SK-N-SH (cell line): ENCODE results near the gene PDE4D. TPM values are rescaled to one million over a fixed set of nuclear protein-coding genes. Genes with fewer than 3 reads are reported as not detected.
A peak's percentile ranks its signal among the peaks of the same experiment; 100 is the strongest.

Source experiments
- CTCF ChIA-PET: fragments of 300-600, 350-600 bp; formaldehyde crosslinking; extraction: SDS; loops from one replicate; lab custom pipeline; 2021; lab: Yijun Ruan, JAX
- POLR2A ChIA-PET: fragments of 350-600 bp; sonication (Branson Sonifier 250); formaldehyde crosslinking; extraction: SDS; loops from one replicate; lab custom pipeline; 2020; ENCODE audit warnings: antibody characterized with exemption, inconsistent platforms; lab: Yijun Ruan, JAX
- DNase-seq: peaks from one replicate; pipeline ENCODE4 v3.0.0; 2012
- H2AFZ ChIP-seq: fragments of 200-600 bp; sonication (generic); 2 replicates; pipeline ENCODE4 v1.8.1; 2016; ENCODE audit warnings: antibody characterized with exemption, mild to moderate bottlenecking, low read depth
- H3F3A ChIP-seq: fragments of 200-600 bp; sonication (generic); replicated peaks from 2 replicates; pipeline ENCODE3; 2016; ENCODE audit warnings: antibody characterized with exemption, mild to moderate bottlenecking; ENCODE audit not compliant: insufficient read depth
- H3K27ac ChIP-seq, 2 experiments: fragments of 200-500 bp in 1 of 2; fragments of 200-600 bp in 1 of 2; sonication (Bioruptor generic) in 1 of 2; sonication (generic), shearing (Covaris generic) in 1 of 2; 2 replicates each; pipeline versions ENCODE4 v1.5.1 to v1.6.1; 2014 to 2016; ENCODE audit warnings: low read depth in 2 of 2, inconsistent platforms in 1 of 2, low read length in 1 of 2, mild to moderate bottlenecking in 1 of 2, mixed read lengths in 1 of 2
- H3K27me3 ChIP-seq: fragments of 200-600 bp; sonication (generic), shearing (Covaris generic); 2 replicates; pipeline ENCODE4 v1.6.1; 2016; ENCODE audit warnings: mixed run types; ENCODE audit not compliant: insufficient read depth
- H3K36me3 ChIP-seq, 2 experiments: fragments of 200-500 bp in 1 of 2; fragments of 200-600 bp in 1 of 2; sonication (Bioruptor generic) in 1 of 2; sonication (generic) in 1 of 2; replicated peaks in 1 of 2; 2 replicates each; pipeline versions ENCODE3 to v1.5.1; 2014 to 2016; ENCODE audit warnings: low read length in 1 of 2, mild to moderate bottlenecking in 1 of 2; ENCODE audit not compliant: insufficient read depth in 2 of 2, control insufficient read depth in 1 of 2
- H3K4me1 ChIP-seq, 2 experiments: fragments of 200-500 bp in 1 of 2; fragments of 200-600 bp in 1 of 2; sonication (Bioruptor generic) in 1 of 2; sonication (generic), shearing (Covaris generic) in 1 of 2; 2 replicates each; pipeline versions ENCODE4 v1.5.1 to v1.6.1; 2014 to 2016; ENCODE audit warnings: low read depth in 1 of 2, low read length in 1 of 2, mixed run types in 1 of 2; ENCODE audit not compliant: insufficient read depth in 2 of 2, control insufficient read depth in 1 of 2
- H3K4me2 ChIP-seq: fragments of 200-600 bp; sonication (generic), shearing (Covaris generic); 2 replicates; pipeline ENCODE4 v1.6.1; 2017; ENCODE audit warnings: mixed run types
- H3K4me3 ChIP-seq, 2 experiments: fragments of 200-500 bp in 1 of 2; fragments of 200-600 bp in 1 of 2; sonication (Bioruptor generic) in 1 of 2; sonication (generic), shearing (Covaris generic) in 1 of 2; 2 replicates each; pipeline versions ENCODE4 v1.5.1 to v1.8.1; 2014 to 2016; ENCODE audit warnings: low read depth in 2 of 2, inconsistent platforms in 1 of 2, low read length in 1 of 2, mild to moderate bottlenecking in 1 of 2, mixed read lengths in 1 of 2, moderate library complexity in 1 of 2
- H3K79me2 ChIP-seq: fragments of 200-600 bp; sonication (generic); 2 replicates; pipeline ENCODE4 v1.8.1; 2017; ENCODE audit warnings: mild to moderate bottlenecking; ENCODE audit not compliant: insufficient read depth
- H3K9ac ChIP-seq: fragments of 200-600 bp; sonication (generic); 2 replicates; pipeline ENCODE4 v1.6.1; 2017; ENCODE audit warnings: mixed run types
- H3K9me2 ChIP-seq: fragments of 200-600 bp; sonication (generic); 2 replicates; pipeline ENCODE4 v1.6.1; 2017; ENCODE audit warnings: mixed run types
- H3K9me3 ChIP-seq: fragments of 200-600 bp; sonication (generic); 2 replicates; pipeline ENCODE4 v1.6.1; 2017; ENCODE audit warnings: mixed run types, mild to moderate bottlenecking, moderate library complexity
- H4K20me1 ChIP-seq: fragments of 200-600 bp; sonication (generic); 2 replicates; pipeline ENCODE4 v1.6.1; 2017; ENCODE audit warnings: mild to moderate bottlenecking, mixed run types; ENCODE audit not compliant: insufficient read depth
- CHD2 ChIP-seq: fragments of 150-350 bp; IDR thresholded peaks from 2 replicates; pipeline ENCODE4 v1.6.1; 2018; ENCODE audit warnings: low read length; ENCODE audit not compliant: partially characterized antibody
- CTCF ChIP-seq: fragments of 200-600 bp; sonication (generic); IDR thresholded peaks from 2 replicates; pipeline ENCODE4 v1.6.1; 2017; ENCODE audit warnings: antibody characterized with exemption, mild to moderate bottlenecking, moderate library complexity
- EP300 ChIP-seq, 2 experiments: IDR thresholded peaks; 2 replicates each; pipeline versions ENCODE4 v1.4.0 to v1.6.1; 2012; ENCODE audit warnings: borderline replicate concordance in 1 of 2, low read depth in 1 of 2, low read length in 1 of 2
- FOSL2 ChIP-seq: IDR thresholded peaks from 2 replicates; pipeline ENCODE4 v1.4.0; 2012; ENCODE audit warnings: low read depth, mild to moderate bottlenecking, moderate library complexity, borderline replicate concordance
- FOXJ3 ChIP-seq: sonication (generic); formaldehyde crosslinking; IDR thresholded peaks from 2 replicates; pipeline ENCODE4 v1.5.1; 2020; ENCODE audit warnings: mild to moderate bottlenecking, missing genetic modification reagents
- FOXM1 ChIP-seq: IDR thresholded peaks from 2 replicates; pipeline ENCODE4 v1.4.0; 2012; ENCODE audit warnings: low read depth, mild to moderate bottlenecking
- GATA2 ChIP-seq: sonication (generic); formaldehyde crosslinking; IDR thresholded peaks from 2 replicates; pipeline ENCODE4 v1.5.0; 2020; ENCODE audit warnings: mild to moderate bottlenecking, missing genetic modification reagents
- JUND ChIP-seq: IDR thresholded peaks from 2 replicates; pipeline ENCODE4 v1.4.0; 2012
- MXI1 ChIP-seq: IDR thresholded peaks from 2 replicates; pipeline ENCODE4 v1.6.1; 2012; ENCODE audit warnings: mild to moderate bottlenecking, low read depth, low read length, improper control_type of control experiment
- NFIC ChIP-seq: IDR thresholded peaks from 2 replicates; pipeline ENCODE4 v1.4.0; 2012; ENCODE audit warnings: borderline replicate concordance
- PBX3 ChIP-seq: IDR thresholded peaks from 2 replicates; pipeline ENCODE4; 2012
- POLR2AphosphoS5 ChIP-seq: IDR thresholded peaks from 2 replicates; pipeline ENCODE4 v1.6.1; 2012; ENCODE audit warnings: low read depth, low read length
- RAD21 ChIP-seq: IDR thresholded peaks from 2 replicates; pipeline ENCODE4 v1.6.1; 2012; ENCODE audit warnings: mild to moderate bottlenecking, low read length
- RCOR1 ChIP-seq: fragments of 150-350 bp; IDR thresholded peaks from 2 replicates; pipeline ENCODE4 v1.6.1; 2017; ENCODE audit warnings: antibody characterized with exemption, low read length
- RXRA ChIP-seq: IDR thresholded peaks from 2 replicates; pipeline ENCODE4 v1.4.0; 2012; ENCODE audit warnings: low read depth, mild to moderate bottlenecking, borderline replicate concordance
- SMC3 ChIP-seq: IDR thresholded peaks from 2 replicates; pipeline ENCODE4 v1.6.1; 2012; ENCODE audit warnings: low read depth, low read length, improper control_type of control experiment
- TAF1 ChIP-seq: IDR thresholded peaks from 2 replicates; pipeline ENCODE4 v1.6.1; 2012; ENCODE audit warnings: low read depth, mild to moderate bottlenecking, low read length, moderate library complexity, borderline replicate concordance
- TCF12 ChIP-seq: IDR thresholded peaks from 2 replicates; pipeline ENCODE4 v1.4.0; 2012
- TEAD4 ChIP-seq: IDR thresholded peaks from 2 replicates; pipeline ENCODE4 v1.4.0; 2012; ENCODE audit warnings: mild to moderate bottlenecking, borderline replicate concordance; ENCODE audit not compliant: insufficient read depth
- USF1 ChIP-seq: IDR thresholded peaks from 2 replicates; pipeline ENCODE4 v1.4.0; 2012; ENCODE audit warnings: low read depth, borderline replicate concordance
- USF2 ChIP-seq: fragments of 150-350 bp; IDR thresholded peaks from 2 replicates; pipeline ENCODE4 v1.6.1; 2017; ENCODE audit warnings: antibody characterized with exemption, low read length, low read depth, borderline replicate concordance
- WGBS: methylation state at CpG from one replicate; pipeline ENCODE4 v1.1.6; 2017; ENCODE audit warnings: low lambda C conversion rate; 5-methylcytosine and 5-hydroxymethylcytosine counted together
- polyA plus RNA-seq, 3 experiments: library from polyadenylated mRNA; depleted of rRNA; stranded (reverse); fragments of >200 nt; gene quantifications; 2 replicates each; pipeline ENCODE4 v1.2.3, GENCODE V29; 2012

Gene PDE4D
- polyA plus RNA-seq, 1 of the 3 experiments (the other 2 are of a cell fraction): 2.4 TPM

GRCh38 chr5:59485107-59485506, 408.4 kb downstream of the PDE4D start (continued):
- no peak for TF ChIP-seq USF1
- no peak for TF ChIP-seq MXI1
- no peak for TF ChIP-seq RAD21
- TF ChIP-seq USF2: no peak
- no peak for TF ChIP-seq SMC3
- peak; percentile 22 for TF ChIP-seq JUND
- TF ChIP-seq TCF12: peak; percentile 86
- TF ChIP-seq FOXJ3 (CRISPR knock-in tag): no peak

- H4K20me1 ChIP-seq: no peaks in the 10 kb centered on the region; the same call in 1 of the 2 replicates
- H3K4me2 ChIP-seq: peak overlapping the region; percentile 22; the same call in 1 of the 2 replicates
- WGBS: 10% methylated on average over 2 of the region's 2 CpGs
- no peak for DNase-seq
- TF ChIP-seq RXRA: no peak
- H3K9ac ChIP-seq: no peak overlapping the region
- CTCF ChIA-PET: no interaction called here
- peaks cover 25 to 48% of the 10 kb centered on the region in 2 experiments for H3K4me1 ChIP-seq
- H3K9me3 ChIP-seq: no peaks in the 10 kb centered on the region
- POLR2A ChIA-PET: no interaction called here
- peaks cover 13% of the 10 kb centered on the region for H3F3A ChIP-seq
- no peaks in the 10 kb centered on the region for H3K9me2 ChIP-seq
- H2AFZ ChIP-seq: no peak overlapping the region
- H3K27me3 ChIP-seq: no peaks in the 10 kb centered on the region
- H3K79me2 ChIP-seq: no peaks in the 10 kb centered on the region
- H3K4me3 ChIP-seq: no peak overlapping the region
- H3K36me3 ChIP-seq: no peaks in the 10 kb centered on the region
- peak overlapping the region; percentile 37 to 98 for H3K27ac ChIP-seq
Measured at GRCh38 chr5:59484618-59485017, 408.9 kb downstream of the PDE4D start.

- Histone ChIP-seq H3K9me2 (no peaks in the 10 kb centered on the region), H3K4me1 (peaks cover 25 to 48% of the 10 kb centered on the region in 2 experiments), H3K27me3 (no peaks in the 10 kb centered on the region), H3K36me3 (no peaks in the 10 kb centered on the region), H3K27ac (peak overlapping the region; percentile 37 to 98; a peak in 3 of 4 replicates), H3K9ac (no peak overlapping the region), H3F3A (peaks cover 13% of the 10 kb centered on the region), H3K4me3 (no peak overlapping the region), H4K20me1 (no peaks in the 10 kb centered on the region; the same call in 1 of the 2 replicates), H3K79me2 (no peaks in the 10 kb centered on the region), H3K9me3 (no peaks in the 10 kb centered on the region), H3K4me2 (peak overlapping the region; percentile 22; the same call in 1 of the 2 replicates), H2AFZ (no peak overlapping the region)
- CTCF ChIA-PET: interaction anchor here (0.6 to 2.0 kb wide), 5 partner anchors 22 to 388 kb away, joined by 3 to 4 read pairs (median 3); no protein-coding TSS in a partner anchor
- peak; percentile 26 for DNase-seq
- TF ChIP-seq TEAD4 (peak; percentile 45; the same call in 1 of the 2 replicates), RCOR1 (peak; percentile 97), EP300 (IDR thresholded peaks at IDR 0.05; ENCODE audit: borderline replicate concordance in 1 of 2, low read depth in 1 of 2, low read length in 1 of 2) (peak; percentile 16 to 98; a peak in 3 of 4 replicates), NFIC (no peak), TAF1 (no peak), JUND (no peak), FOXM1 (no peak), POLR2AphosphoS5 (peak; percentile 50; the same call in 1 of the 2 replicates), CTCF (no peak), PBX3 (peak; percentile 52), FOXJ3 (CRISPR knock-in tag) (peak; percentile 53; the same call in 1 of the 2 replicates), CHD2 (peak; percentile 82), GATA2 (peak; percentile 97), TCF12 (peak; percentile 78), FOSL2 (peak; percentile 35; the same call in 1 of the 2 replicates), MXI1 (peak; percentile 17; the same call in 1 of the 2 replicates)
- POLR2A ChIA-PET: no interaction called here
Measured at GRCh38 chr5:59483971-59484472, 409.5 kb downstream of the PDE4D start.
